Measurements from ENCODE around the gene PPP1R9B.

The PPP1R9B gene

GRCh38 chr17:50090971-50091917 is 59.2 kb downstream of the PPP1R9B start:
- DNase-seq (ENCODE audit: low read depth in 2 of 2): no peak

GRCh38 chr17:50090071-50090470 is 60.4 kb downstream of the PPP1R9B start:
- DNase-seq (ENCODE audit: low read depth in 2 of 2): no peak

DNA sequence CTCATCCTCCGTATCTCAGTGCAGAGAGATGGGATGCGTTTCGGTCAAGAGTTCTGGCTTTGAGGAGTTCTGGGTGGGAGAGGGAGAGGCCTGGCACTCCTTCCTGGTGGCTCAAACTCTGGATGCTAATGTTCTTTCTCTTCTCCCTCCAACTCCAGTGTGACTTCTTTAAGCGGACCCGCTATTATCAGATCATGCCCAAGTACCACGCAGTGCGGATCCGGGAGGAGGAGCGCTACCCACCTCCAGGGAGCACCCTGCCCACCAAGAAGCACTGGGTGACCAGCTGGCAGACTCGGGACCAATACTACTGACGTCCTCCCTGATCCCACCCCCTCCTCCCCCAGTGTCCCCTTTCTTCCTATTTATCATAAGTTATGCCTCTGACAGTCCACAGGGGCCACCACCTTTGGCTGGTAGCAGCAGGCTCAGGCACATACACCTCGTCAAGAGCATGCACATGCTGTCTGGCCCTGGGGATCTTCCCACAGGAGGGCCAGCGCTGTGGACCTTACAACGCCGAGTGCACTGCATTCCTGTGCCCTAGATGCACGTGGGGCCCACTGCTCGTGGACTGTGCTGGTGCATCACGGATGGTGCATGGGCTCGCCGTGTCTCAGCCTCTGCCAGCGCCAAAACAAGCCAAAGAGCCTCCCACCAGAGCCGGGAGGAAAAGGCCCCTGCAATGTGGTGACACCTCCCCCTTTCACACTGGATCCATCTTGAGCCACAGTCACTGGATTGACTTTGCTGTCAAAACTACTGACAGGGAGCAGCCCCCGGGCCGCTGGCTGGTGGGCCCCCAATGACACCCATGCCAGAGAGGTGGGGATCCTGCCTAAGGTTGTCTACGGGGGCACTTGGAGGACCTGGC is 61.3 kb downstream of the PPP1R9B start:
- DNase-seq (ENCODE audit: low read depth in 2 of 2): no peak

- no peak for DNase-seq (ENCODE audit: low read depth in 2 of 2)
These were observed 62.5 kb downstream of the PPP1R9B start for GRCh38 chr17:50087912-50088405.

DNA sequence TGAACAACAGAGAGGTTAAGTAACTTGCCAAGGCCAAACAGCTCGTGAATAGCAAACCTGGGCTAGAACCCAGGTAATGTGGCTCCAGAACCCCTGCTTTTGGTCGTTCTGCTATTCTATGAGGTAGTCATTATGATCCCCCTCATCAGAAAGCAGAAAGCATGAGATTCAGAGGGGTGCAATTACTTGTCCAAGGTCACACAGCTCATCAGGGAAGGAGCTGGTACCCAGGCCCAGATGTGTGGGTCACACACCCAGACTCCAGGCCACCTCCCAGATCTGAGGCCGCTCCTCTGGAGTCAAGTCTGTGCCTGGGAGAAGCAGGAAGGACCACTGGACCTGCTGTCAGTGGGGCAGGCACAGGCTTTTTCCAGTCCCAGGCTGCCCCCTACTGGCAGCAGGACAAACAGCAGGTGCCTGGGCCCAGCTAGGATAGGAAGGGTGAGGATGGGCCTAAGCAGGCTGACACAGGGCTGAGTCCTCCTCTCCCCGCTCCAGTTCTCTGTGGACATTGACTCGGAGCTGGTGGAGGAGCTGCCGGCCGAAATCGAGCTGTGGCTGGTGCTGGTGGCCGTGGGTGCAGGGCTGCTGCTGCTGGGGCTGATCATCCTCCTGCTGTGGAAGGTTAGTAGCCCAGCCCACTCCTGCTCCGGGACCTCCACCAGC is 63.1 kb downstream of the PPP1R9B start:
- peak; percentile 60 to 68 for DNase-seq (ENCODE audit: low read depth in 2 of 2)

Measured in stimulated activated CD8-positive, alpha-beta memory T cell treated with anti-CD3 and anti-CD28 coated beads, Interleukin-2, amount 100 ng/mL, for 48 hours (primary cell).